ENCODE data around the gene KCNMB3. TPM values are rescaled to one million over a fixed set of nuclear protein-coding genes. Genes with fewer than 3 reads are reported as not detected.
"Not testable (repeated sequence)": the region's sequence is repeated elsewhere in the genome, so short reads cannot be mapped to it uniquely, and the experiment has no call there.

The KCNMB3 gene
- total RNA-seq, 1 donor from 2014 or later, result 0.53 TPM

GRCh38 chr3:179265092-179265491, 14.2 kb upstream of the KCNMB3 start:
- DNase-seq (ENCODE audit: extremely low read depth, low read depth, low spot score), result no peak

DNA sequence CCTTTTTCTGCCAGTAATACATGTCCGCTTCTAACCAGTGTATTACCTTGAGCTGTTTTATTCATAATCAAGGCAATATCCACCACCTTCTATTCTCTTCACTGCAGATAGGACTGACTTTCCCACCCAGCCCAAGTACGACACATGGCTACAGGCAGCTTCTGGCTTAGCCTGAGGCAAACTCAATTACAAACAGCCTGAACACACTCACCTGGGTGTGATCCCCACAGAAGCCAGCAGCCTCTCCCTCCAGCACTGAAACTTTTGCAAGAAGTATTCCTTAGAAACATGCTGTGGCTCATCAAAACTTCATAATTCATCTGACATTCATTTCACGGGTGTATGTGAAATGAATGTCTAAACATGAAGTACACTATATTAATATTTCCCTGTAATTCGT, 13.5 kb upstream of the KCNMB3 start:
- no peak for DNase-seq (ENCODE audit: extremely low read depth, low read depth, low spot score)

DNA sequence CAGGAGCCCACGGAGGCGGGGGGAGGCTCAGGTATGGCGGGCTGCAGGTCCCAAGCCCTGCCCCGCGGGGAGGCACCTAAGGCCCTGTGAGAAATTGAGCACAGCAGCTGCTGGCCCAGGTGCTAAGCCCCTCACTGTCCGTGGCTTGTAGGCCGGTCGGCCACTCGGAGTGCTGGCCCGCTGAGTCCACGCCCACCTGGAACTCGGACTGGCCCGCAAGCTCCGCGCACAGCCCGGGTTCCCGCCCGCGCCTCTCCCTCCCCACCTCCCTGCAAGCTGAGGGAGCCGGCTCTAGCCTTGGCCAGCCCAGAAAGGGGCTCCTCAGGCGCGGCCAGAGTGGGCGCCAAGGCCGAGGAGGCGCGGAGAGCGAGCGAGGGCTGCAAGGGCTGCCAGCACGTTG, 12.2 kb upstream of the KCNMB3 start:
- DNase-seq (ENCODE audit: extremely low read depth, low read depth, low spot score), result no peak

DNA sequence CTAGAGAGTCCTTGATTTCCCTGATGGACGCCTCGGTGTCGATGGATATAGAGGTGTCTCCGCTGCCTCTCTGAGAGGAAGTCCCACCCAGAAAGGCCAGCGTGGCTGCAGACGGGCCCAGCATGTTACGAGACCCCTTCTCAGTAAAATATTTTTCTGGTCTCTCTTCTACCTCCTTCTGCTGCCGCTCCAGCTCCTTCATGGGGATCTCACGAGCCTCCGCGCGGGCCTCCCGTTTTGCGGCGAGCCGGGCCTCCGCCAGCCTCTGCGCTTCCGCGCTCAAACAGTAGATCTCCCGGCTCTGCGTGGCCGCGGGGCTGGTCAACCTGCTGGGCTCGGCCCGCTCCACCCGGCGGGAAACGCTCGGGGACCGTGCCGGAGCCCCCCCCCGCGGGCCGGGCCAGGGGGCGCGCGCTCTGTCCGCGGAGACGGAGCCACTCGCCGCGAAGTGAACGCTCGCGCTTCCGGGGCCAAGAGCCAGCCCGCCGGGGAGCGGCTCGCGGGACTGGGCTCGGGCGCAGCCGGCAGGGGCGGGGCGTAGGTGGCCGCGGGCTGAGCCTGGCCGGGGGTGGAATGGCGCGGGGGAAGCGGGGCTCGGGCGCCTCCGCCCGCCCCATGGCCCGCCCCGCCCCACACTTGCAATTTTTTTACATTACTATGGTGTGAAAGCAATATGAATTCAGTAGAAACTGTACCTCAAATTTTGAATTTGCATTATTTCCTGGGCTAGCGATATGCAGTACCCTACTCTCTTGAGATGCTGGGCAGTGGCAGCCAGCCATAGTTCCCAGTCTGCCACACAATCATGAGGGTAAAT, 10.2 kb upstream of the KCNMB3 start:
- no peak for DNase-seq (ENCODE audit: extremely low read depth, low read depth, low spot score)

GRCh38 chr3:179259959-179260756, 9.2 kb upstream of the KCNMB3 start:
- not testable (repeated sequence) for DNase-seq (ENCODE audit: extremely low read depth, low read depth, low spot score)

DNA sequence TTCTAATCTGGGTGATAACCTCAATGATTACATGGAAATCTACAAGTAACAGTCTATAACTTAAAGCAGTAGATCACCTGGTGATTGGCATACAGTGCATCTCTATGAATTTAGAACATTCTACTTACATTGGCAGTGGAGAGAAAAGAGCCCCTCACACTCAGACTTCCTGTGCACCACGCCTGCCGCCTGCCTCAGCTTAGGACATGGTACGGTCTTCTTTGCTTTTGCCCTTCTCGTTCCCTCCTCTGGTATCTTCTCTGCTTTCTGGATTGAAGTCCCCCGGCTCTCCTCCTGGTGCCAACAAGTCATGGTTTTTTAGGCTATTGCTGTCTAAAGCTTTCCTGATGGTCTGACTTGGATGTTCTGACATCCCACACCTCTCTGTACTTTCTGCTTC, 7.9 kb upstream of the KCNMB3 start:
- no peak for DNase-seq (ENCODE audit: extremely low read depth, low read depth, low spot score)

GRCh38 chr3:179257742-179258141, 6.8 kb upstream of the KCNMB3 start:
- DNase-seq (ENCODE audit: extremely low read depth, low read depth, low spot score), result not testable (repeated sequence)

DNA sequence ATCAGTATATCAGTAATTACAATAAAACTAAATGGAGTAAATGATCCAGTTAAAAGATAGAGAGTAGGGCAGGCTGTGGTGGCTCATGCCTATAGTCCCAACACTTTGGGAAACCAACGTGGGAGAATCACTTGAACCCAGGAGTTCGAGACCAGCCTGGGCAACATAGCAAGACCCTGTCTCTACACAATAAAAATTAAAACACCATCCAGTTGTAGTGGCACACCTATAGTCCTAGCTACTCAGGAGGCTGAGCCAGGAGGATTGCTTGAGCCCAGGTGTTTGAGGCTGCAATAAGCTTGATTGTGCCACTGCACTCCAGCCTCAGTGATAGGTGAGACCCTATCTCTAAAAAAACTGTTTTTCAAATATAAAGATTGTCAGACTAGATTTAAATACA, 5.9 kb upstream of the KCNMB3 start:
- no peak for DNase-seq (ENCODE audit: extremely low read depth, low read depth, low spot score)

DNA sequence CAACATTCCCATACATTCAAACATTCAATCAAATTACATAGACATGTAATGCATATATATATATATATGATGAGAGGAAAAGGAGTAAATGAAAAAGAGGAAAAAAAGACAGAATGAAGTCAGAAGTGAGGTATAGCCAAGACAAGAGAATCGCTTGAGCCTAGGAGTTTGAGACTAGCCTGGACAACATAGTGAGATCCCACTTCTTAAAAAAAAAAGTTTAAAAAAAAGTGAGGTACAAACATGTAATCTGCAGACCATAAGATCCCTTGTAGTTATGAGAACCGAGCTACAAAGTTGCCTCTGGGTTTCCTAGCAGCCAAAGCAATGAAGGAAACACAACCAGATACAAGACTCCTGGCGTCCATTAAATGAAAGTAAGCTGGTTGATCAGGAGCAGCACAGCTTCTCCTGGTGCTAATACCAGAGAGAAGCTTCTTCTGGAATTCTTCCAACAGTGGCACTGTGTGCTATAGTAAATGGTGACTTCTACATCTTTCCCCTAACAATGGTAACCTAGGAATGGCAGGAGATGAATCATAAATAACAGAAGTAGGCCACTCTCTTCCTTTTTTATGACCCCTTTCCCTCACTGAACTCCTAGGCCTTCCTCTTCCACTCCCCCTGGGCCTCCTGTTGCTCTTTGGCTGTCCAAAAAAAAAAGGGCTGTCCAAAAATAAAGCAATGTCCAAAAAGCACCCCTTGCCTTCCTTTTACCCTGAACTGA, 3.5 kb downstream of the KCNMB3 start:
- no peak for DNase-seq (ENCODE audit: extremely low read depth, low read depth, low spot score)

DNA sequence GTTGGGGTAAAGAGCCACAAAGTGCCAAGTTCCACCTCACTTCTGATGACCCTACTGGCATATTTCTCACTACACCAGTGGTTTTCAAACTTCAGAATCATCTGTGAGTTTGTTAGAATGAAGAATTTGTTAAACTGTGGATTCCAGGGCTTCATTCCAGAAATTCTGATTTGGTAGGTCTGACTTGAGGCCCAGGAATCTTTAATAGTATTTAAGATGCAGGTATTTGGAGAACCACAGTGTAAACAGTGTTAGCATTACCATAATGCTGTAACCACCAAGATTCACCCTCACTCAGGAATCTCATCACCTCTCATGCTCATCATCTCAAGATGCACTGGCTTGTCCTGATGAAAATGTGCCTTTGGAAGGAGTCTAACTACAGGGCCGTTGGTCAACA, 6.0 kb downstream of the KCNMB3 start:
- DNase-seq (ENCODE audit: extremely low read depth, low read depth, low spot score), result no peak

GRCh38 chr3:179242859-179243258, 8.1 kb downstream of the KCNMB3 start:
- DNase-seq (ENCODE audit: extremely low read depth, low read depth, low spot score), result not testable (repeated sequence)

DNA sequence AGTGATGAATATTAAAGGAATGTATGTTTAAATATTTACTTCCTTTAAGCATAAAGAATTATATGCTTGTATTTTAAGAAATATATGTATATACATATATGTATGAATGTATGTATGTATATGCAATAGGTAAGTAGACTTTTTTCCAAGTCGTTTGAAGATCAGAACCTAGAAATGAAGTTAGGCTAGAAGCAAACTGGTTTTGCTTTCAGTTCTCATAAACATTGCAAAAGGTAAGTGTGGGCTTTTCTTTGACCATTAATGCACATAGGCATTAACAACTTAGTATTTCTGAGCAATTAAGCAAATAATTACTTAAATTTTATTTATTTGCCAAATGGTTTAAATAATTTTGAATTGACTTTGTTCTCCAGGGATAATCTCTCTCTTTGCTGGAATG, 10.6 kb downstream of the KCNMB3 start:
- not testable (repeated sequence) for DNase-seq (ENCODE audit: extremely low read depth, low read depth, low spot score)

GRCh38 chr3:179236669-179237301, 14.1 kb downstream of the KCNMB3 start:
- DNase-seq (ENCODE audit: extremely low read depth, low read depth, low spot score), result no peak

- DNase-seq (ENCODE audit: extremely low read depth, low read depth, low spot score), result no peak
Measured at GRCh38 chr3:179234199-179234598, 16.7 kb downstream of the KCNMB3 start.

- no peak for DNase-seq (ENCODE audit: extremely low read depth, low read depth, low spot score)
Measured at GRCh38 chr3:179233043-179233442, 17.9 kb downstream of the KCNMB3 start.

DNA sequence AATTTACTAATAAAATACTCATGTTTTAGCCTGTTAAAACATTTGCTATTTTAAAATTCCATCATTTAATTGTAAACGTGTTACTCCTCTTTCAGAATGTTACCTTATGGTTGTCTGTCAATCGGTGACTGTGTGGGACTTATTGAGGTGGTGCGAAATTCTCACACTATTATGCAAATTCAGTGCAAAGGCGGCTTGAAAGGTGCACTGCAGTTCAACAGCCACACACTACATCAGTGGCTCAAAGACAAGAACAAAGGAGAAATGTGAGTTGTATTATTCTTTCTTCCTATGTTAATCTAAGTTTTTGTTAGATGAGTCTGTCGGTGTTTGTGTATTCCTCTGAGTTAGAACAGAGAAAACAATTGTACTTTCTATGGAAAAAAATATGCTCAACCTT, 21.7 kb downstream of the KCNMB3 start:
- no peak for DNase-seq (ENCODE audit: extremely low read depth, low read depth, low spot score)

- no peak for DNase-seq (ENCODE audit: extremely low read depth, low read depth, low spot score)
Measured at GRCh38 chr3:179227349-179227748, 23.6 kb downstream of the KCNMB3 start.

DNA sequence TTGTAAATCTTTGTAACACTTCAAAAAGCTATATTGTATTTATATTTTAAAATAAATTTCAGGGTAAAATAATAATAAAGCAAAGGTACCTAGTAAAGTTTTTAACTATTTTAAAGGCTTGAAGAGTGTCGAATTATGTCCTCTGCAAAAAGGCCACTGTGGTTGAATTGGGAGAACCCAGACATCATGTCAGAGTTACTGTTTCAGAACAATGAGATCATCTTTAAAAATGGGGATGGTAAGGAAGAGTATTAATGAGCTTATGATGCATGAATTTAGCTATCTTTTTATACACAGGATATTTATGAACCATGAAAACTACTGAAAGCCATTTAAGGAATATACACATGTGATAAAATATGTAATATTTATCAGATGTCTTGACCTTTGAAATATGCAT, 26.3 kb downstream of the KCNMB3 start:
- DNase-seq (ENCODE audit: extremely low read depth, low read depth, low spot score), result no peak

DNA sequence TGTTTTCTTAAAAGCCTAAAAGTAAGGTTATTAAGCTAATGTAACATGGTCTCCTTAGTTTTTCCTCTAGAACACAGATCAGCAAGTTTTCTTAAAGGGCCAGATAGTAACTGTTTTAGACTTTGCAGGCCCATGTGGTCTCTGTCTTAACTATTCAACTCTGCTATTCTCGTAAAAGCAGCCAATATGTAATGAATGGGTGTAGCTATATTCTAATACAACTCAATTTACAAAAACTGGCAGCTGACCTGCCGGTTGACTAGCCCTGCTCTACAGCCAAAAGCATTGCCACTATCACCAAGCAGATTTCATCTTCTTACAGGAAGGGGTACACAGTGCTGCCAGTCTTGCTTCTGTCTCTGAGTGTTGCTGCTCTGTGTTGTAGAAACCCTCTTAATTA, 27.4 kb downstream of the KCNMB3 start:
- no peak for DNase-seq (ENCODE audit: extremely low read depth, low read depth, low spot score)

GRCh38 chr3:179218213-179218612, 32.7 kb downstream of the KCNMB3 start:
- DNase-seq (ENCODE audit: extremely low read depth, low read depth, low spot score), result not testable (repeated sequence)

- not testable (repeated sequence) for DNase-seq (ENCODE audit: extremely low read depth, low read depth, low spot score)
Measured at GRCh38 chr3:179215550-179215949, 35.4 kb downstream of the KCNMB3 start.
